K562 (cell line): ENCODE results near the gene ADIPOR1. TPM values are rescaled to one million over a fixed set of nuclear protein-coding genes. Genes with fewer than 3 reads are reported as not detected.

Source experiments
- CCAR2 ChIP-seq: fragments of 200-400 bp; formaldehyde crosslinking; IDR thresholded peaks from 2 replicates; pipeline ENCODE4 v1.6.1; 2017; ENCODE audit warnings: mild to moderate bottlenecking, low read depth, low read length
- CHCHD3 ChIP-seq: fragments of 250-450 bp; sonication (Bioruptor Pico); IDR thresholded peaks from 2 replicates; pipeline ENCODE4 v2.1.2; 2022; ENCODE audit warnings: mild to moderate bottlenecking
- CHD2 ChIP-seq: IDR thresholded peaks from 2 replicates; pipeline ENCODE4 v1.6.1; 2011; ENCODE audit warnings: low read depth, low read length
- ELK1 ChIP-seq: sonication (generic); formaldehyde crosslinking; IDR thresholded peaks from 2 replicates; pipeline ENCODE4 v1.8.1; 2022; ENCODE audit warnings: missing genetic modification reagents
- HDAC2 ChIP-seq: fragments of 450-650 bp; IDR thresholded peaks from 2 replicates; pipeline ENCODE4 v1.6.1; 2016; ENCODE audit warnings: mild to moderate bottlenecking
- HDAC8 ChIP-seq: fragments of 450-650 bp; IDR thresholded peaks from 2 replicates; pipeline ENCODE4 v1.6.1; 2016; ENCODE audit warnings: mild to moderate bottlenecking, missing genetic modification characterization, moderate library complexity, missing compliant biosample characterization
- IFI16 ChIP-seq: fragments of 250-450 bp; sonication (Bioruptor Pico); IDR thresholded peaks from 2 replicates; pipeline ENCODE4 v2.1.2; 2022; ENCODE audit warnings: mild to moderate bottlenecking, inconsistent platforms
- MAFG ChIP-seq: fragments of 450-650 bp; conservative IDR thresholded peaks from 2 replicates; pipeline ENCODE4 v1.6.1; 2016; ENCODE audit warnings: missing genetic modification characterization, missing compliant biosample characterization
- MLX ChIP-seq, 2 experiments: fragments of 450-650 bp in 1 of 2; sonication (generic) in 1 of 2; formaldehyde crosslinking; conservative IDR thresholded peaks; 2 replicates each; pipeline versions ENCODE4 v1.4.0 to v1.8.1; 2020 to 2022; ENCODE audit warnings: mild to moderate bottlenecking in 1 of 2, missing genetic modification reagents in 1 of 2
- NFXL1 ChIP-seq: fragments of 450-650 bp; formaldehyde crosslinking; IDR thresholded peaks from 2 replicates; pipeline ENCODE4 v1.4.0; 2021; ENCODE audit warnings: mild to moderate bottlenecking
- POLR2AphosphoS5 ChIP-seq: IDR thresholded peaks from 2 replicates; pipeline ENCODE4 v1.6.1; 2011; ENCODE audit warnings: mild to moderate bottlenecking, low read depth, low read length, moderate library complexity; ENCODE audit not compliant: control insufficient read depth, insufficient read depth
- PTBP1 ChIP-seq: fragments of 200-400 bp; formaldehyde crosslinking; IDR thresholded peaks from 2 replicates; pipeline ENCODE4 v1.6.1; 2017; ENCODE audit warnings: low read depth, low read length
- SMAD3 ChIP-seq: fragments of 450-650 bp; formaldehyde crosslinking; conservative IDR thresholded peaks from 2 replicates; pipeline ENCODE4 v1.4.0; 2020; ENCODE audit warnings: mild to moderate bottlenecking
- ZNF140 ChIP-seq: fragments of 250-450 bp; sonication (Bioruptor Pico); IDR thresholded peaks from 2 replicates; pipeline ENCODE4 v1.8.0; 2021; ENCODE audit warnings: moderate library complexity, mild to moderate bottlenecking, inconsistent platforms
- ZNF165 ChIP-seq: fragments of 250-450 bp; sonication (Bioruptor Pico); IDR thresholded peaks from 2 replicates; pipeline ENCODE4 v1.4.0; 2020; ENCODE audit warnings: borderline replicate concordance
- ZNF217 ChIP-seq: sonication (generic); formaldehyde crosslinking; IDR thresholded peaks from 2 replicates; pipeline ENCODE4 v1.8.0; 2022; ENCODE audit warnings: mild to moderate bottlenecking, missing genetic modification reagents
- ZNF431 ChIP-seq: sonication (generic); formaldehyde crosslinking; IDR thresholded peaks from 2 replicates; pipeline ENCODE4 v1.8.0; 2022; ENCODE audit warnings: mild to moderate bottlenecking, missing genetic modification reagents
- ZNF707 ChIP-seq: fragments of 250-450 bp; sonication (Bioruptor Pico); conservative IDR thresholded peaks from 2 replicates; pipeline ENCODE4 v1.8.0; 2022; ENCODE audit warnings: inconsistent platforms, mild to moderate bottlenecking, moderate library complexity
- ZNF766 ChIP-seq: fragments of 200-800 bp; sonication (Bioruptor generic); conservative IDR thresholded peaks from 2 replicates; pipeline ENCODE4 v1.6.1; 2016; ENCODE audit warnings: missing genetic modification characterization, missing compliant biosample characterization
- polyA plus RNA-seq, 8 experiments: library from polyadenylated mRNA; depleted of rRNA in 4 of 8; stranded (reverse) in 5 of 8; unstranded in 3 of 8; fragments of >200 nt; fragmentation: Nextera tagmentation in 2 of 8; fragmentation: Illumina TruSeq in 1 of 8; extraction: Ambion mirVana in 2 of 8; extraction: Trizol in 1 of 8; gene quantifications; 2 replicates each; pipeline versions ENCODE4 v1.2.1 to v1.2.3, GENCODE V29; 2011 to 2014; ENCODE audit warnings: inconsistent platforms in 1 of 8, missing spikeins in 1 of 8
- total RNA-seq, 7 experiments: library from RNA; depleted of rRNA in 6 of 7; stranded (reverse); fragments of >200 nt in 6 of 7; fragmentation: Illumina TruSeq in 2 of 7; extraction: Trizol in 2 of 7; gene quantifications; 2 replicates each; pipeline versions ENCODE4 v1.2.1 to v1.2.3, GENCODE V29; 2011 to 2021; ENCODE audit warnings: low replicate concordance in 1 of 7
- TF ChIP-seq, protein P1 (sequence below): sonication (generic); formaldehyde crosslinking; IDR thresholded peaks from 2 replicates; pipeline ENCODE4 v1.8.1; 2023; ENCODE audit warnings: mild to moderate bottlenecking, missing genetic modification reagents
- TF ChIP-seq, protein P2 (sequence below): fragments of 450-650 bp; formaldehyde crosslinking; IDR thresholded peaks from 2 replicates; pipeline ENCODE4 v1.4.0; 2022; ENCODE audit warnings: missing genetic modification characterization
- TF ChIP-seq, protein P3 (sequence below): fragments of 250-450 bp; sonication (Bioruptor Pico); IDR thresholded peaks from 2 replicates; pipeline ENCODE4 v1.5.0; 2021

The ADIPOR1 gene
- total and polyA plus RNA-seq, 9 of the 15 experiments (the other 6 are each of a cell fraction or from before 2014, with no cell fraction given): 29.0 to 217 (median 100) TPM

DNA sequence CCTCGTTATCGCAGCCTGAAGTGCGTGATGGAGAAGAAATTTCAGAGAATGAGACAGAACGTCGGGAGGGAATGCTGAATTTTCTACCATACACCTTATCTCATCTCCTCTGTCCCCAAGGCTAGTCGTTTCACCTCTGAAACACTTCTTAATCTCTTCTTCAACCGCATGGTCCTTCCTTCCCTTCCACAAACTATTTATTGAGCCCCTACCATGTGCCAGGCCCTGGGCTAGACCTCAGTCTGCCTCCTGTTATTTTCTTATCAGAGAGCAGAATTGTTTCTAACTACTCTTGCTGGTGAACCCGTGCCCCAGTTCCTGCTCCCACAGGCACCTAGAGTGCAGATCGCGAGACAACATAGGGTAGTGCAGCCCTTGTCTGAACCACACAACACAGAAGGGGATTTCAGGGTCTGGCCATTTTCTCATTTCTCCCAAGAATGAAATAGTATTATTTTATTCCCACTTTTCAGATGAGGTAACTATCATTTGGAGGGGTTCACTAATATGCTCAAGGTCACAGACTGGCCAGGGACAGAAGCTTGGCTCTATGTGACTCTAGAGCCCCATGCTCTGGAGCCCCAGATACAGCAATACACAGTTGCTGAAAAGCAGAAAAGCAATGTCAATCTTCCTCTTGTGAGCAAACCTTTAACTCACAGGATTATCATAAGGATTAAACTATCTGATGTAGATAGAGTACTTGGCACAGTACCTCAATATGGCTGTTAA, 598 bp upstream of the ADIPOR1 start (continued):
- TF ChIP-seq, protein P1, sequence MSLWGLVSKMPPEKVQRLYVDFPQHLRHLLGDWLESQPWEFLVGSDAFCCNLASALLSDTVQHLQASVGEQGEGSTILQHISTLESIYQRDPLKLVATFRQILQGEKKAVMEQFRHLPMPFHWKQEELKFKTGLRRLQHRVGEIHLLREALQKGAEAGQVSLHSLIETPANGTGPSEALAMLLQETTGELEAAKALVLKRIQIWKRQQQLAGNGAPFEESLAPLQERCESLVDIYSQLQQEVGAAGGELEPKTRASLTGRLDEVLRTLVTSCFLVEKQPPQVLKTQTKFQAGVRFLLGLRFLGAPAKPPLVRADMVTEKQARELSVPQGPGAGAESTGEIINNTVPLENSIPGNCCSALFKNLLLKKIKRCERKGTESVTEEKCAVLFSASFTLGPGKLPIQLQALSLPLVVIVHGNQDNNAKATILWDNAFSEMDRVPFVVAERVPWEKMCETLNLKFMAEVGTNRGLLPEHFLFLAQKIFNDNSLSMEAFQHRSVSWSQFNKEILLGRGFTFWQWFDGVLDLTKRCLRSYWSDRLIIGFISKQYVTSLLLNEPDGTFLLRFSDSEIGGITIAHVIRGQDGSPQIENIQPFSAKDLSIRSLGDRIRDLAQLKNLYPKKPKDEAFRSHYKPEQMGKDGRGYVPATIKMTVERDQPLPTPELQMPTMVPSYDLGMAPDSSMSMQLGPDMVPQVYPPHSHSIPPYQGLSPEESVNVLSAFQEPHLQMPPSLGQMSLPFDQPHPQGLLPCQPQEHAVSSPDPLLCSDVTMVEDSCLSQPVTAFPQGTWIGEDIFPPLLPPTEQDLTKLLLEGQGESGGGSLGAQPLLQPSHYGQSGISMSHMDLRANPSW (CRISPR knock-in tag): peak; percentile 67; the same call in 1 of the 2 replicates
- TF ChIP-seq CCAR2 (no peak), SMAD3 (no peak), ZNF707 (CRISPR knock-in tag) (no peak), ZNF431 (CRISPR knock-in tag) (no peak), IFI16 (CRISPR knock-in tag) (no peak), POLR2AphosphoS5 (no peak), ZNF217 (CRISPR knock-in tag) (no peak), ELK1 (CRISPR knock-in tag) (no peak), HDAC8 (tag) (no peak), ZNF140 (no peak), MAFG (no peak), PTBP1 (no peak), CHD2 (peak; percentile 52; the same call in 1 of the 2 replicates), MLX (CRISPR knock-in tag; conservative IDR thresholded peaks at IDR 0.05) (no peak), CHCHD3 (no peak), HDAC2 (peak; percentile 24; the same call in 1 of the 2 replicates), NFXL1 (CRISPR knock-in tag) (no peak), ZNF165 (CRISPR knock-in tag) (no peak), ZNF766 (CRISPR knock-in tag) (no peak)
- TF ChIP-seq, protein P2, sequence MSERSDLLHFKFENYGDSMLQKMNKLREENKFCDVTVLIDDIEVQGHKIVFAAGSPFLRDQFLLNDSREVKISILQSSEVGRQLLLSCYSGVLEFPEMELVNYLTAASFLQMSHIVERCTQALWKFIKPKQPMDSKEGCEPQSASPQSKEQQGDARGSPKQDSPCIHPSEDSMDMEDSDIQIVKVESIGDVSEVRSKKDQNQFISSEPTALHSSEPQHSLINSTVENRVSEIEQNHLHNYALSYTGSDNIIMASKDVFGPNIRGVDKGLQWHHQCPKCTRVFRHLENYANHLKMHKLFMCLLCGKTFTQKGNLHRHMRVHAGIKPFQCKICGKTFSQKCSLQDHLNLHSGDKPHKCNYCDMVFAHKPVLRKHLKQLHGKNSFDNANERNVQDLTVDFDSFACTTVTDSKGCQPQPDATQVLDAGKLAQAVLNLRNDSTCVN (CRISPR knock-in tag): peak; percentile 81; the same call in 1 of the 2 replicates
- TF ChIP-seq, protein P3, sequence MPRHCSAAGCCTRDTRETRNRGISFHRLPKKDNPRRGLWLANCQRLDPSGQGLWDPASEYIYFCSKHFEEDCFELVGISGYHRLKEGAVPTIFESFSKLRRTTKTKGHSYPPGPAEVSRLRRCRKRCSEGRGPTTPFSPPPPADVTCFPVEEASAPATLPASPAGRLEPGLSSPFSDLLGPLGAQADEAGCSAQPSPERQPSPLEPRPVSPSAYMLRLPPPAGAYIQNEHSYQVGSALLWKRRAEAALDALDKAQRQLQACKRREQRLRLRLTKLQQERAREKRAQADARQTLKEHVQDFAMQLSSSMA (CRISPR knock-in tag): no peak
